A549 treated with RU486 at 1 μM for 4 hours (cell line): ENCODE measurements around the gene WDR43. TPM values are rescaled to one million over a fixed set of nuclear protein-coding genes. Genes with fewer than 3 reads are reported as not detected.

Source experiments
- total RNA-seq: library from RNA; stranded (reverse); fragments of 200-300 nt; extraction: Qiagen RNA extraction; gene quantifications from 5 replicates; pipeline ENCODE4 v1.2.3, GENCODE V29; 2022; ENCODE audit warnings: low read depth

Gene WDR43, protein sequence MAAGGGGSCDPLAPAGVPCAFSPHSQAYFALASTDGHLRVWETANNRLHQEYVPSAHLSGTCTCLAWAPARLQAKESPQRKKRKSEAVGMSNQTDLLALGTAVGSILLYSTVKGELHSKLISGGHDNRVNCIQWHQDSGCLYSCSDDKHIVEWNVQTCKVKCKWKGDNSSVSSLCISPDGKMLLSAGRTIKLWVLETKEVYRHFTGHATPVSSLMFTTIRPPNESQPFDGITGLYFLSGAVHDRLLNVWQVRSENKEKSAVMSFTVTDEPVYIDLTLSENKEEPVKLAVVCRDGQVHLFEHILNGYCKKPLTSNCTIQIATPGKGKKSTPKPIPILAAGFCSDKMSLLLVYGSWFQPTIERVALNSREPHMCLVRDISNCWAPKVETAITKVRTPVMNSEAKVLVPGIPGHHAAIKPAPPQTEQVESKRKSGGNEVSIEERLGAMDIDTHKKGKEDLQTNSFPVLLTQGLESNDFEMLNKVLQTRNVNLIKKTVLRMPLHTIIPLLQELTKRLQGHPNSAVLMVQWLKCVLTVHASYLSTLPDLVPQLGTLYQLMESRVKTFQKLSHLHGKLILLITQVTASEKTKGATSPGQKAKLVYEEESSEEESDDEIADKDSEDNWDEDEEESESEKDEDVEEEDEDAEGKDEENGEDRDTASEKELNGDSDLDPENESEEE
- 76.7 to 102 TPM (median 87.5 TPM) in 5 replicates for total RNA-seq

GRCh38 chr2:28894470-28895188 lies at the start of gene WDR43:
Gene WDR43, plus strand, starts transcription at chr2:28894667. Its CDS starts 32 bp downstream, at chr2:28894699.

DNA sequence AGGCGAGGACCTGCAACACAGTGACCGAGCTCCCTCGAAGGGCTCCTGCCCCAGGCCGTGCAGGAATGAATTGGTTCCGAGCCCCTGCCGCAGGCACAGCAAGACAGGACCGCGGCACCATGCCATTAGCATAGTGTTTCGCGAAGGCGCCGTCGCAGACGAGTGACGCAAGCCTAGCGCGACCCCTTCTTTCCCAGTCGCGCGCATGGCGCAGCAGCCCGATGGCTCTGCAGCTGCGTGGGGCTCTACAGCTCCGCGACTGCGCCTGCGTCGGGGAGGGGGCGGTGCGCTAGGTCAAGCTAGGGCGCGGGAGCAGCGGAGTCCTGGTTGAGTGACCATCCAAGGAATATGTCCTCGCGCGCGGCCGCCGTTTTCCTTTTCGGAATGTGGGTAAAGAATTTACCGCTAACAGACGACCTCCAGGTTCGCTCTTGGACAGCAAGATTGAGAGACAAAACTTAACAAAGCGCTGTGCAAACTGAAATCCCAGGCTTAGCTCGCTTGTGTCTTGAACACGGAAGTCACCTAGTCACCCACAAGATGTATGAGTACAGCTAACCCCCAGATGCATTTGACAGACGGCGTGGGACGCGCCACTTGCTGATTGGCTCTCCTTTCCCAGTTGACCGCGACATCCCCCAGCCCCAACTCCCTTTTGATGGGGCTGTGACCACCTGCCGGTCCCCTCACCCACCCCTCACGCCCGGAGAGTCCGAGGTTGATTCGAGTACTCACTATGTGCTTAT lies 24.1 kb upstream of the WDR43 start, which contains the start of gene TRMT61B:
TRMT61B (minus strand) TSS at position 164 of the 746 bp plus-strand sequence; CDS start at position 132, 32 bp downstream.

DNA sequence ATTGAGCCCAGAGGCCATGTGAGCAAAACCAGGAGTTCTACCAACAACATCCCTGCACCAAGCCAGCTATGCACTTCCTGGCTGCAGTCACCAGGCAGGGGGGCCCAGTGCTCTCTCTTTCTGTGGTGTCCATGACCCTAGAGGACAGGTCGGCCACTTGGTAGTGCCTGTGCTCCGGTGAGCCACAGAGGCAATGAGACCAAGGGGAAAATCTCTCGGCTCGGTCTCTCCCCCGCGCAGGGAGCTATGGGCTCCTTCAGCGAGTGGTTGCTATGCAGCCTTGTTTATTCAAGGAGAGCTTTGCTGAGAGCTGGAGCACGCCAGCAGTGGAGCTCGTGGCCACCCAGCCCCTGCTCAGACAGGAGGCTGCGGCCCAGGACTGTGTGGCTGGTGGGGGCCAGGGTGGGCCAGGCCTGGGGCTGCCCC lies 86.6 kb downstream of the WDR43 start, which contains the start of gene TOGARAM2:
TOGARAM2 (plus strand) TSS at position 283 of the 426 bp plus-strand sequence. CDS start 13,537 bp downstream, outside the sequence.

Other genes with a start within 250 kb of the WDR43 start
- gene PPP1CB, start 142.8 kb upstream of the WDR43 start, total RNA-seq: 70.3 to 120 TPM (median 112 TPM) in 5 replicates
- 0.14 to 0.25 TPM in 2 of 5 replicates, not detected in the others for gene SPDYA, start 83.8 kb upstream of the WDR43 start, total RNA-seq
- 11.9 to 18.8 TPM (median 16.4 TPM) in 5 replicates for gene TRMT61B, start 24.4 kb upstream of the WDR43 start, total RNA-seq
- gene TOGARAM2, start 86.6 kb downstream of the WDR43 start, total RNA-seq: 0.09 to 0.20 TPM (median 0.18 TPM) in 4 of 5 replicates, not detected in the other
- not detected in 5 replicates for gene PCARE, start 179.9 kb downstream of the WDR43 start, total RNA-seq
- gene CLIP4, start 220.7 kb downstream of the WDR43 start, total RNA-seq: 18.2 to 28.6 TPM (median 24.8 TPM) in 5 replicates